Panc1 (cell line): ENCODE results near the gene GARIN5B.

ENCODE experiments used
- POLR2AphosphoS5 ChIP-seq: IDR thresholded peaks from 2 replicates; pipeline ENCODE4 v1.6.1; 2012; ENCODE audit warnings: mild to moderate bottlenecking, low read depth, low read length, moderate library complexity
- TCF7L2 ChIP-seq: IDR thresholded peaks from 2 replicates; pipeline ENCODE4 v1.6.1; 2011; ENCODE audit warnings: mild to moderate bottlenecking, low read depth, low read length, inconsistent platforms
- TF ChIP-seq, protein P1 (sequence below): fragments of 450-650 bp; IDR thresholded peaks from 2 replicates; pipeline ENCODE4 v1.5.1; 2017; ENCODE audit warnings: mild to moderate bottlenecking
- TF ChIP-seq, protein P2 (sequence below), 2 experiments: IDR thresholded peaks; 2 replicates each; pipeline ENCODE4 v1.6.1; 2011 to 2012; ENCODE audit warnings: low read depth in 2 of 2, control low read depth in 1 of 2, low read length in 1 of 2, mild to moderate bottlenecking in 1 of 2, moderate library complexity in 1 of 2; ENCODE audit not compliant: insufficient read depth in 1 of 2

DNA sequence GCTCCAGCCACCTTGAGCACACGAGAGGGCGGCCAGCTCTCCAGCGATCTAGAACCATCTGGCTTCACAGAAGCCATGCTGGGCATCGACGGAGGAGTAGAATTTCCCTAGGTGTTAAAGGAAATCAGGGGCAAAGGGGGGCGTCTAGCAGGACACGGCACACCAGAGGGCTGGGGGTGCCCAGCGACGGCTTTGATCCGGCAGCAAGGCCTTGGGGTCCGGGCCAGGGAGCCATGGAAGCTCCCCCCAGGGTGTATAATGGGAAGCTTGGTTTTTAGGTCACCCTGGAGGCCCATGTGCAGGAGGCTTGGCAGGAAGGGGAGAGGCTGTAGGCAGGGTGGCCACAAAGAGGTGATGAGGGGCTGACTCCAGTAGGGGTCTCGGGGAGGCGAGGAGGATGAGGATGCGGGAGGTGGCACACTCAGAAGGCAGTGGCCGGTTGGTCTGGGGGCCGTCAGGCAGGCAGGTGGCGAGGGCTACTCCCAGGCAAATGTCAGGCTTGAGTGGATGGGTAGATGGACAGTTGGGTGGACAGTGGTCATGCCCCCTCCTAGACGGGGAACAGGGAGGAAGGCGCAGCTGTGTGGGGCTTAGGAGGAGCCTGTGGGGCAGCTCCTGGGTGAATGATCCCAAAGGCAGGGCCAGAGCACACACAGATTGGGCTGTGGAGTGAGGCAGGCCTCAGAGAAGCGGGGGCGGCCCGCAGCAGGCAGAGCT is 17.8 kb downstream of the GARIN5B start:
- TF ChIP-seq, protein P1, sequence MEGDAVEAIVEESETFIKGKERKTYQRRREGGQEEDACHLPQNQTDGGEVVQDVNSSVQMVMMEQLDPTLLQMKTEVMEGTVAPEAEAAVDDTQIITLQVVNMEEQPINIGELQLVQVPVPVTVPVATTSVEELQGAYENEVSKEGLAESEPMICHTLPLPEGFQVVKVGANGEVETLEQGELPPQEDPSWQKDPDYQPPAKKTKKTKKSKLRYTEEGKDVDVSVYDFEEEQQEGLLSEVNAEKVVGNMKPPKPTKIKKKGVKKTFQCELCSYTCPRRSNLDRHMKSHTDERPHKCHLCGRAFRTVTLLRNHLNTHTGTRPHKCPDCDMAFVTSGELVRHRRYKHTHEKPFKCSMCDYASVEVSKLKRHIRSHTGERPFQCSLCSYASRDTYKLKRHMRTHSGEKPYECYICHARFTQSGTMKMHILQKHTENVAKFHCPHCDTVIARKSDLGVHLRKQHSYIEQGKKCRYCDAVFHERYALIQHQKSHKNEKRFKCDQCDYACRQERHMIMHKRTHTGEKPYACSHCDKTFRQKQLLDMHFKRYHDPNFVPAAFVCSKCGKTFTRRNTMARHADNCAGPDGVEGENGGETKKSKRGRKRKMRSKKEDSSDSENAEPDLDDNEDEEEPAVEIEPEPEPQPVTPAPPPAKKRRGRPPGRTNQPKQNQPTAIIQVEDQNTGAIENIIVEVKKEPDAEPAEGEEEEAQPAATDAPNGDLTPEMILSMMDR = no peak
- no peak for TF ChIP-seq POLR2AphosphoS5
- no peak for TF ChIP-seq TCF7L2
- TF ChIP-seq, protein P2, sequence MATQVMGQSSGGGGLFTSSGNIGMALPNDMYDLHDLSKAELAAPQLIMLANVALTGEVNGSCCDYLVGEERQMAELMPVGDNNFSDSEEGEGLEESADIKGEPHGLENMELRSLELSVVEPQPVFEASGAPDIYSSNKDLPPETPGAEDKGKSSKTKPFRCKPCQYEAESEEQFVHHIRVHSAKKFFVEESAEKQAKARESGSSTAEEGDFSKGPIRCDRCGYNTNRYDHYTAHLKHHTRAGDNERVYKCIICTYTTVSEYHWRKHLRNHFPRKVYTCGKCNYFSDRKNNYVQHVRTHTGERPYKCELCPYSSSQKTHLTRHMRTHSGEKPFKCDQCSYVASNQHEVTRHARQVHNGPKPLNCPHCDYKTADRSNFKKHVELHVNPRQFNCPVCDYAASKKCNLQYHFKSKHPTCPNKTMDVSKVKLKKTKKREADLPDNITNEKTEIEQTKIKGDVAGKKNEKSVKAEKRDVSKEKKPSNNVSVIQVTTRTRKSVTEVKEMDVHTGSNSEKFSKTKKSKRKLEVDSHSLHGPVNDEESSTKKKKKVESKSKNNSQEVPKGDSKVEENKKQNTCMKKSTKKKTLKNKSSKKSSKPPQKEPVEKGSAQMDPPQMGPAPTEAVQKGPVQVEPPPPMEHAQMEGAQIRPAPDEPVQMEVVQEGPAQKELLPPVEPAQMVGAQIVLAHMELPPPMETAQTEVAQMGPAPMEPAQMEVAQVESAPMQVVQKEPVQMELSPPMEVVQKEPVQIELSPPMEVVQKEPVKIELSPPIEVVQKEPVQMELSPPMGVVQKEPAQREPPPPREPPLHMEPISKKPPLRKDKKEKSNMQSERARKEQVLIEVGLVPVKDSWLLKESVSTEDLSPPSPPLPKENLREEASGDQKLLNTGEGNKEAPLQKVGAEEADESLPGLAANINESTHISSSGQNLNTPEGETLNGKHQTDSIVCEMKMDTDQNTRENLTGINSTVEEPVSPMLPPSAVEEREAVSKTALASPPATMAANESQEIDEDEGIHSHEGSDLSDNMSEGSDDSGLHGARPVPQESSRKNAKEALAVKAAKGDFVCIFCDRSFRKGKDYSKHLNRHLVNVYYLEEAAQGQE (IDR thresholded peaks at IDR 0.05; ENCODE audit: insufficient read depth in 1 of 2, low read depth in 2 of 2, low read length in 1 of 2) = no peak
